Neural cell (in vitro differentiated cells): Measurements from ENCODE around the gene GABRB1. TPM values are rescaled to one million over a fixed set of nuclear protein-coding genes. Genes with fewer than 3 reads are reported as not detected.

Experiments
- H2AFZ ChIP-seq: fragments of 200-600, 300-800 bp; sonication (generic), shearing (Covaris generic); 2 replicates; pipeline ENCODE4 v1.6.0; 2014; ENCODE audit warnings: low read depth, mild to moderate bottlenecking, antibody characterized with exemption, low read length, moderate library complexity
- H3F3A ChIP-seq: fragments of 200-600 bp; shearing (Covaris generic); 2 replicates; pipeline ENCODE4 v1.6.1; 2016; ENCODE audit warnings: mild to moderate bottlenecking, moderate library complexity, mixed read lengths, antibody characterized with exemption, low read length; ENCODE audit not compliant: insufficient read depth, poor library complexity, severe bottlenecking
- H3K27ac ChIP-seq: fragments of 200-600, 300-800 bp; sonication (generic), shearing (Covaris generic); 2 replicates; pipeline ENCODE4 v1.5.1; 2014; ENCODE audit warnings: mild to moderate bottlenecking, low read length, moderate library complexity
- H3K27me3 ChIP-seq: fragments of 300-800, 200-600 bp; sonication (generic), shearing (Covaris generic); 2 replicates; pipeline ENCODE4 v1.6.0; 2014; ENCODE audit warnings: mild to moderate bottlenecking, low read depth, low read length, moderate library complexity; ENCODE audit not compliant: insufficient read depth
- H3K36me3 ChIP-seq: fragments of 300-800, 200-600 bp; sonication (generic), shearing (Covaris generic); 2 replicates; pipeline ENCODE4 v1.5.1; 2014; ENCODE audit warnings: mild to moderate bottlenecking, antibody characterized with exemption, low read length, moderate library complexity; ENCODE audit not compliant: insufficient read depth
- H3K4me2 ChIP-seq: fragments of 300-800, 200-600 bp; sonication (generic), shearing (Covaris generic); 2 replicates; pipeline ENCODE4 v1.6.0; 2014; ENCODE audit warnings: mild to moderate bottlenecking, low read length
- H3K4me3 ChIP-seq: fragments of 300-800, 200-600 bp; sonication (generic), shearing (Covaris generic); 2 replicates; pipeline ENCODE4 v1.5.1; 2014; ENCODE audit warnings: mild to moderate bottlenecking, low read length, moderate library complexity
- H3K79me2 ChIP-seq: fragments of 200-600 bp; shearing (Covaris generic); replicated peaks from 2 replicates; pipeline ENCODE4 v1.6.0; 2014; ENCODE audit warnings: mild to moderate bottlenecking, low read length, moderate library complexity; ENCODE audit not compliant: insufficient read depth
- H3K9ac ChIP-seq: fragments of 300-800, 200-600 bp; sonication (generic), shearing (Covaris generic); 2 replicates; pipeline ENCODE4 v1.6.1; 2016; ENCODE audit warnings: mild to moderate bottlenecking, low read length, mixed read lengths
- H3K9me2 ChIP-seq: fragments of 200-600 bp; shearing (Covaris generic); 2 replicates; pipeline ENCODE4 v1.6.1; 2016; ENCODE audit warnings: mild to moderate bottlenecking, low read length, mixed read lengths; ENCODE audit not compliant: insufficient read depth
- H3K9me3 ChIP-seq: fragments of 200-600, 300-800 bp; sonication (generic), shearing (Covaris generic); 2 replicates; pipeline ENCODE4 v1.6.1; 2016; ENCODE audit warnings: mild to moderate bottlenecking, mixed run types, low read length, moderate library complexity, mixed read lengths
- H4K20me1 ChIP-seq: fragments of 200-600 bp; shearing (Covaris generic); 2 replicates; pipeline ENCODE4 v1.6.1; 2016; ENCODE audit warnings: mild to moderate bottlenecking, mixed run types; ENCODE audit not compliant: insufficient read depth
- CTCF ChIP-seq: fragments of 450-650 bp; IDR thresholded peaks from 2 replicates; pipeline ENCODE4 v1.5.1; 2014; ENCODE audit warnings: antibody characterized with exemption, mild to moderate bottlenecking, moderate library complexity; ENCODE audit not compliant: poor library complexity, severe bottlenecking
- EP300 ChIP-seq: fragments of 450-650 bp; conservative IDR thresholded peaks from 2 replicates; pipeline ENCODE4 v1.6.1; 2014; ENCODE audit warnings: antibody characterized with exemption, mild to moderate bottlenecking, moderate library complexity; ENCODE audit not compliant: poor library complexity, severe bottlenecking
- EZH2 ChIP-seq: fragments of 200-600, 300-800 bp; shearing (Covaris generic), sonication (generic); IDR thresholded peaks from 2 replicates; pipeline ENCODE4 v1.6.1; 2014; ENCODE audit warnings: antibody characterized with exemption, low read length, borderline replicate concordance, mild to moderate bottlenecking; ENCODE audit not compliant: insufficient read depth, poor library complexity, severe bottlenecking
- MXI1 ChIP-seq: fragments of 450-650 bp; conservative IDR thresholded peaks from 2 replicates; pipeline ENCODE4 v1.6.1; 2014; ENCODE audit warnings: antibody characterized with exemption, mild to moderate bottlenecking; ENCODE audit not compliant: poor library complexity, severe bottlenecking
- POLR2AphosphoS5 ChIP-seq: IDR thresholded peaks from 2 replicates; pipeline ENCODE4 v1.6.1; 2012
- RAD21 ChIP-seq: fragments of 450-650 bp; conservative IDR thresholded peaks from 2 replicates; pipeline ENCODE4 v1.6.1; 2014; ENCODE audit warnings: antibody characterized with exemption, mild to moderate bottlenecking, moderate library complexity
- REST ChIP-seq: IDR thresholded peaks from 2 replicates; pipeline ENCODE4 v1.6.1; 2012; ENCODE audit warnings: borderline replicate concordance
- SMC3 ChIP-seq: fragments of 450-650 bp; conservative IDR thresholded peaks from 2 replicates; pipeline ENCODE4 v1.6.1; 2014; ENCODE audit warnings: antibody characterized with exemption, mild to moderate bottlenecking, moderate library complexity; ENCODE audit not compliant: poor library complexity
- TAF1 ChIP-seq: IDR thresholded peaks from 2 replicates; pipeline ENCODE4 v1.6.1; 2012; ENCODE audit warnings: low read depth
- polyA plus RNA-seq: library from polyadenylated mRNA; depleted of rRNA; stranded (reverse); fragments of >200 nt; gene quantifications from 2 replicates; pipeline ENCODE4 v1.2.3, GENCODE V29; 2014

Gene GABRB1
- polyA plus RNA-seq, 1 donor from 2014 or later: 1.0 TPM

- TF ChIP-seq EZH2: no peak
- no peak for TF ChIP-seq RAD21
These were observed 387.9 kb downstream of the GABRB1 start (continued) for GRCh38 chr4:47419296-47419695.

GRCh38 chr4:47425628-47426027 lies 394.3 kb downstream of the GABRB1 start:
- H3K27me3 ChIP-seq: no peaks in the 10 kb centered on the region
- H4K20me1 ChIP-seq: no peaks in the 10 kb centered on the region
- TF ChIP-seq EZH2: no peak
- TF ChIP-seq EP300: no peak
- TF ChIP-seq RAD21: no peak
- TF ChIP-seq TAF1: no peak
- no peak for TF ChIP-seq REST
- no peak for TF ChIP-seq CTCF
- TF ChIP-seq SMC3: no peak
- no peak for TF ChIP-seq MXI1
- TF ChIP-seq POLR2AphosphoS5: no peak
- H3K9ac ChIP-seq: no peak overlapping the region
- no peak overlapping the region for H2AFZ ChIP-seq
- no peaks in the 10 kb centered on the region for H3F3A ChIP-seq
- H3K79me2 ChIP-seq: no peaks in the 10 kb centered on the region
- H3K36me3 ChIP-seq: no peaks in the 10 kb centered on the region
- no peaks in the 10 kb centered on the region for H3K9me3 ChIP-seq
- no peak overlapping the region for H3K4me2 ChIP-seq
- no peak overlapping the region for H3K27ac ChIP-seq
- no peaks in the 10 kb centered on the region for H3K9me2 ChIP-seq
- no peak overlapping the region for H3K4me3 ChIP-seq

GRCh38 chr4:47427935-47428334 lies 396.6 kb downstream of the GABRB1 start:
- Histone ChIP-seq H3K27ac (no peak overlapping the region), H3K79me2 (no peaks in the 10 kb centered on the region), H3K36me3 (no peaks in the 10 kb centered on the region), H3F3A (no peaks in the 10 kb centered on the region), H3K4me2 (no peak overlapping the region), H2AFZ (no peak overlapping the region), H3K9me2 (no peaks in the 10 kb centered on the region), H3K9me3 (no peaks in the 10 kb centered on the region), H3K9ac (no peak overlapping the region), H3K4me3 (no peak overlapping the region), H4K20me1 (no peaks in the 10 kb centered on the region), H3K27me3 (no peaks in the 10 kb centered on the region)
- TF ChIP-seq TAF1 (no peak), EZH2 (no peak), POLR2AphosphoS5 (no peak), EP300 (no peak), MXI1 (no peak), CTCF (no peak), SMC3 (no peak), RAD21 (no peak), REST (no peak)
